ENCODE results near the gene ZCCHC14. TPM values are rescaled to one million over a fixed set of nuclear protein-coding genes. Genes with fewer than 3 reads are reported as not detected.

The ZCCHC14 gene
- total and polyA plus RNA-seq, 2 of the 13 experiments (the other 11 are each of a cell fraction or from before 2014, with no cell fraction given) = 12.4 to 12.5 TPM

- TF ChIP-seq ZSCAN5A (CRISPR knock-in tag; IDR thresholded peaks at IDR 0.05; ENCODE audit: borderline replicate concordance) (no peak), ZNF382 (CRISPR knock-in tag; IDR thresholded peaks at IDR 0.05; ENCODE audit: borderline replicate concordance) (no peak), ZNF646 (CRISPR knock-in tag; IDR thresholded peaks at IDR 0.05) (peak; percentile 89), CENPT (CRISPR knock-in tag; IDR thresholded peaks at IDR 0.05; ENCODE audit: low read depth) (0 out of 2 replicates have a peak, but pooled peaks have one; percentile 50), ZNF552 (CRISPR knock-in tag; IDR thresholded peaks at IDR 0.05; ENCODE audit: borderline replicate concordance) (peak; percentile 57; the same call in 1 of the 2 replicates), ATM (IDR thresholded peaks at IDR 0.05; ENCODE audit: borderline replicate concordance) (peak; percentile 35; the same call in 1 of the 2 replicates), NFRKB (IDR thresholded peaks at IDR 0.05) (peak; percentile 42; the same call in 1 of the 2 replicates), TEF (CRISPR knock-in tag; IDR thresholded peaks at IDR 0.05) (no peak)
Measured at GRCh38 chr16:87502308-87502969, 9.6 kb upstream of the ZCCHC14 start (continued).

Data from HepG2 (cell line).